ENCODE data around the gene MALL. TPM values are rescaled to one million over a fixed set of nuclear protein-coding genes. Genes with fewer than 3 reads are reported as not detected.

Gene MALL
- total and polyA plus RNA-seq, 2 of the 8 experiments (the other 6 are each of a cell fraction or from before 2014, with no cell fraction given) = 3.9 to 8.0 TPM

GRCh38 chr2:110095994-110096633 is 19.5 kb downstream of the MALL start:
- Histone ChIP-seq H3K79me2 (ENCODE audit: control insufficient read depth in 1 of 2, insufficient read depth in 2 of 2, low read length in 2 of 2) (no peaks in the 10 kb centered on the region), H4K91ac (replicated peaks; ENCODE audit: insufficient read length, low read length) (no peak overlapping the region), H3K4me2 (ENCODE audit: insufficient read depth in 1 of 2, low read depth in 2 of 2, low read length in 2 of 2) (no peak overlapping the region), H3K27ac (ENCODE audit: low read depth, low read length) (no peak overlapping the region), H2BK120ac (replicated peaks; ENCODE audit: low read depth, low read length) (no peak overlapping the region), H2BK20ac (ENCODE audit: low read length) (no peak overlapping the region), H2BK5ac (ENCODE audit: low read depth, low read length) (no peak overlapping the region), H3K27me3 (replicated peaks in 1 of 4; ENCODE audit: control insufficient read depth in 3 of 4, extremely low read depth in 1 of 4, insufficient read depth in 3 of 4, low read length in 3 of 4) (no peaks in the 10 kb centered on the region), H3K23ac (ENCODE audit: insufficient read length) (no peak overlapping the region), H2AK5ac (ENCODE audit: low read depth, low read length) (no peak overlapping the region), H4K5ac (ENCODE audit: insufficient read length, low read depth, low read length) (no peak overlapping the region), H3K4ac (replicated peaks; ENCODE audit: insufficient read length, low read depth, low read length) (no peak overlapping the region), H3K36me3 (ENCODE audit: control insufficient read depth in 2 of 4, insufficient read depth in 4 of 4, low read length in 3 of 4) (no peaks in the 10 kb centered on the region), H2BK12ac (ENCODE audit: low read depth, low read length) (no peak overlapping the region), H3K4me1 (replicated peaks in 1 of 4; ENCODE audit: control insufficient read depth in 3 of 4, insufficient read depth in 4 of 4, low read length in 3 of 4) (no peaks in the 10 kb centered on the region), H2BK15ac (ENCODE audit: low read length) (no peak overlapping the region), H4K20me1 (replicated peaks in 1 of 2; ENCODE audit: control insufficient read depth in 1 of 2, insufficient read depth in 2 of 2, low read length in 2 of 2) (no peaks in the 10 kb centered on the region), H3K9me3 (ENCODE audit: insufficient read depth in 2 of 2, low read depth in 1 of 2, low read length in 1 of 2) (no peaks in the 10 kb centered on the region), H2AFZ (ENCODE audit: low read length) (no peak overlapping the region), H3K4me3 (ENCODE audit: extremely low read depth in 1 of 4, insufficient read depth in 2 of 4, low read depth in 3 of 4, low read length in 4 of 4) (no peak overlapping the region), H3K79me1 (ENCODE audit: low read depth, low read length) (no peaks in the 10 kb centered on the region), H3K18ac (ENCODE audit: extremely low read depth, low read length) (no peak overlapping the region), H3K23me2 (ENCODE audit: low read depth, low read length) (no peaks in the 10 kb centered on the region), H3K14ac (ENCODE audit: insufficient read length) (no peak overlapping the region), H3K9ac (replicated peaks in 1 of 4; ENCODE audit: extremely low read depth in 1 of 4, low read depth in 3 of 4, low read length in 3 of 4) (no peak overlapping the region), H3K56ac (replicated peaks; ENCODE audit: insufficient read length, low read depth, low read length) (no peak overlapping the region), H4K8ac (ENCODE audit: extremely low read depth, insufficient read depth, low read length) (no peak overlapping the region)
- 89% methylated on average over 8 of the region's 8 CpGs; no CpG with 5 or more reads in 1 of the 2 experiments for WGBS, 2 experiments (ENCODE audit: extremely low coverage in 1 of 2, insufficient coverage in 1 of 2, insufficient read length in 1 of 2, insufficient replicate concordance in 2 of 2, low coverage in 1 of 2, low lambda C conversion rate in 2 of 2, missing lambda C conversion rate in 1 of 2)
- ChIA-PET CTCF (ENCODE audit: partially characterized antibody) (interaction anchor here (0.7 kb wide), 1 partner anchor 1890 kb away, joined by 3 read pairs; no protein-coding TSS in a partner anchor), POLR2A (ENCODE audit: partially characterized antibody) (no interaction called here)
- DNase-seq (ENCODE audit: low read depth in 1 of 2, low spot score in 2 of 2) = no peak
- FAIRE-seq = no peak
- TF ChIP-seq ATF2 (IDR thresholded peaks at IDR 0.05; ENCODE audit: low read length) (no peak), TCF12 (IDR thresholded peaks at IDR 0.05; ENCODE audit: low read depth, low read length) (no peak), SP2 (IDR thresholded peaks at IDR 0.05; ENCODE audit: low read length) (no peak), POU5F1 (IDR thresholded peaks at IDR 0.05; ENCODE audit: low read depth, low read length) (no peak), KDM1A (IDR thresholded peaks at IDR 0.05; ENCODE audit: borderline replicate concordance, low read length) (no peak), BRCA1 (IDR thresholded peaks at IDR 0.05; ENCODE audit: low read depth, low read length) (no peak), EZH2 (IDR thresholded peaks at IDR 0.05; ENCODE audit: low read depth, low read length, severe bottlenecking) (no peak), SAP30 (IDR thresholded peaks at IDR 0.05; ENCODE audit: insufficient read depth, insufficient replicate concordance, low read length) (no peak), BCL11A (IDR thresholded peaks at IDR 0.05; ENCODE audit: low read depth in 2 of 2, low read length in 2 of 2) (no peak), SUZ12 (IDR thresholded peaks at IDR 0.05; ENCODE audit: low read length) (no peak), CBX5 (IDR thresholded peaks at IDR 0.05; ENCODE audit: low read depth, low read length) (no peak), HDAC6 (IDR thresholded peaks at IDR 0.05; ENCODE audit: low read depth, low read length) (no peak)
